SH-SY5Y (cell line): Measurements from ENCODE around the gene FKBP1B.

ENCODE experiments used
- GATA2 ChIP-seq: IDR thresholded peaks from 2 replicates; pipeline ENCODE4 v1.6.1; 2011; ENCODE audit warnings: mild to moderate bottlenecking, low read depth, low read length
- GATA3 ChIP-seq: IDR thresholded peaks from 2 replicates; pipeline ENCODE4 v1.6.1; 2011; ENCODE audit warnings: low read depth, mild to moderate bottlenecking, low read length, moderate library complexity

The FKBP1B gene

DNA sequence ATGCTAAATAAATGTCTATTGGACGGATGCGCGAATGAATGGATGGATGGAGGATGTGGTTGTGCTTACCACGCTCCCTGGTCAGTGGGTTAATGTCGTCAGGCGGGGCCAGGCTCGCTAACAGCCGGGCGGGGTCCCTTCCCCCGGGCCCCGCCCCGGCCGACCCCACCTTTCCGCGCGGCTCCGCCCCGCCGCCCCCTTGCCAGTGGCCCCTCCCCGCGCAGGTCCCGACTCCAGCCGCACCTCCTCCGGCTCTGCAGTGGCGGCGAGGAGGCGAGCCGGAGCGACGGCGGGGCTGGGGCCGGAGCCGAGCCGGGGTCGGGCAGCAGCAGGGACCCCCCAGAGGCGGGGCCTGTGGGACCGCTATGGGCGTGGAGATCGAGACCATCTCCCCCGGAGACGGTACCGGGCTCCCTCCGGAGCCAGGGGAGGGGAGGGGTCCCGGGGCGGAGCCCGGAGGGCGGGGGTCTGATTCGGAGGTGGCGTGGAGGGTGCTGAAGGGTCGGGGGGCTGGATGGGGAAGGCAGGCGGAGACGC is at the start of gene FKBP1B:
Gene FKBP1B, plus strand, starts transcription at position 257 of the 537 bp plus-strand sequence. Its CDS starts 109 bp downstream, at position 366.
- TF ChIP-seq GATA3 (no peak), GATA2 (no peak)

DNA sequence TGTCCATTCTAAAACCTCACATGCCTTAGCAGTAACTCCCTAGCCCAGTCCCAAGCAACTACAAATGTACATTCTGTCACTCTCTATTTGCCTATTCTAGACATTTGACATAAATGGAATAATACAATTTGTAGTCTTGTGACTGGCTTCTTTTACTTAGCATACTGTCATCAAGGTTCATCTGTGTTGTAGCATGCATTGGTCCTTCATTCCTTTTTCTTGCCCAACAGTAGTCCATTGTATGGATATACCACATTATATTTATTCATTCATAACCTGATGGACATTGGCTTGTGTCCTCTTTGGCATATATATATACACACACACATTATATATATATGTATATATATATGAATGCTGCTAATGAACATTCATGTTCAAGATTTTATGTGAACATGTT is 41.8 kb upstream of the FKBP1B start:
- TF ChIP-seq GATA3 (no peak), GATA2 (no peak)

DNA sequence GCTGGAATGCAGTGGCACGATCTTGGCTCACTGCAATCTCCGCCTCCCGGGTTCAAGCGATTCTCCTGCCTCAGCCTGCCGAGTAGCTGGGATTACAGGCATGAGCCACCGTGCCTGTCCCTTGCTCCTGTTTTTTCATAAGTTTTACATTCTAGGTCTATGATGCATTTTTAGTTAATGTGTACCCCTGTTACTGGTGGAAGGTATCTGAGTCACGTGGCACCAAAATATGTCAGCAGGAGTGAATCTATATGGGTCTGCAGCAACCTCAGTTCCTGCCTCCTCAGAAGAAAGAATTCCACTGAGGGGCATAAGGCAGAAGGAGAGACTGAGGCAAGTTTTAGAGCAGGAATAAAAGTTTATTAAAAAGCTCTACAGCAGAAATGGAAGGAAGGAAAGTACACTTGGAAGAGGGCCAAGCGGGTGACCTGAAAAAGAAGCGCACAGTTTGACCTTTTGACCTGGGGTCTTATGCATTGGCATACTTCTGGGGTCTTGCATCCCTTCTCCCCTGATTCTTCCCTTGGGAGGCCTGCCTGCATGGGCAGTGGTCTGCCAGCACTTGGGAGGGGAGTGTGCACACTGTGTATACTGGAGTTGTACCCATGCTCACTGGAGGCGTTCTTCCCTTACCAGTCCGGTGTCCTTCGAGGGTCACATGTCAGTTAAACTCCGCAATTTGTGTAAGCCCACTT is 40.7 kb upstream of the FKBP1B start:
- TF ChIP-seq GATA3: no peak
- no peak for TF ChIP-seq GATA2

- TF ChIP-seq GATA3: no peak
- TF ChIP-seq GATA2: no peak
Measured at GRCh38 chr2:24009367-24009679, 40.2 kb upstream of the FKBP1B start.

DNA sequence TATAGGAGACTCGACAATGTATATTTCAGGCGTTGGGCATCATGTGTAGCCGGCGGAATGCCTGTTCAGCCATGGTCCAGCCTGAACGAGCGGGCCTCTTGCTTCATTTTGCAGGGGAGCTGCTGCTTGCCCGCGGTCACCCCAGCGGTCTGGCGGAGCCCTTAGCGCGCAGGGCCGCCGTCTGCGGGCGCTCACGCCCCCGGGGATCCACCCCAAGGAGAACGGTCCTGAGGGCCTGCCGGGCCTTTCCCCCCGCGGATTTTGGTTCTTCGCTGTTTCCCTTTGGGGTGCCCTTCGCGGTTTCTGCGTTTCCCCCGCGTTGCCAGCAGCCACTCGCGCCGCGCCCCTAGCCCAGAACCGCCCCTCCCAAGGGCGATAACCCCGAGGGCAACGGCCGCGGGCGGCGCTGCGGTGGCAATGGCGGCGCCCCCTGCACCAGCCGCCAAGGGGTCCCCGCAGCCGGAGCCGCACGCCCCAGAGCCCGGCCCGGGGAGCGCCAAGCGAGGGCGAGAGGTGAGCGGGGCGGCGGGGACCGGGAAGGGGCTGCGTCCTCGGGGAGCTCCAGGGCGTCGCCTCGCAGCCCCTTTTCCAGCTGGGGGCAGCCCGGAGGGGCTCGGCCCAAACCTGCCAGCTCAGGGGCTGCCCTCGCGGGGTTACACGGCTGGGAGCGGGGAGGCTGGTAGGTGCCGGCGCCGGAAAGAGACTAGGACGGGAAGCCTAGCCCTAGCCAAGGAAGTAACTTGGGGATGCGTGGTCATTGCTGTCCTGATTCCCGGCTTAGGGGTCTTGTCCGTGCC is 39.7 kb upstream of the FKBP1B start, which contains the start of gene MFSD2B:
Gene MFSD2B, plus strand, starts transcription at position 406 of the 797 bp plus-strand sequence. Its CDS starts 12 bp downstream, at position 418.
- TF ChIP-seq GATA2 (no peak), GATA3 (no peak)

GRCh38 chr2:24010477-24011249 is 38.9 kb upstream of the FKBP1B start:
- TF ChIP-seq GATA2 (no peak), GATA3 (no peak)

DNA sequence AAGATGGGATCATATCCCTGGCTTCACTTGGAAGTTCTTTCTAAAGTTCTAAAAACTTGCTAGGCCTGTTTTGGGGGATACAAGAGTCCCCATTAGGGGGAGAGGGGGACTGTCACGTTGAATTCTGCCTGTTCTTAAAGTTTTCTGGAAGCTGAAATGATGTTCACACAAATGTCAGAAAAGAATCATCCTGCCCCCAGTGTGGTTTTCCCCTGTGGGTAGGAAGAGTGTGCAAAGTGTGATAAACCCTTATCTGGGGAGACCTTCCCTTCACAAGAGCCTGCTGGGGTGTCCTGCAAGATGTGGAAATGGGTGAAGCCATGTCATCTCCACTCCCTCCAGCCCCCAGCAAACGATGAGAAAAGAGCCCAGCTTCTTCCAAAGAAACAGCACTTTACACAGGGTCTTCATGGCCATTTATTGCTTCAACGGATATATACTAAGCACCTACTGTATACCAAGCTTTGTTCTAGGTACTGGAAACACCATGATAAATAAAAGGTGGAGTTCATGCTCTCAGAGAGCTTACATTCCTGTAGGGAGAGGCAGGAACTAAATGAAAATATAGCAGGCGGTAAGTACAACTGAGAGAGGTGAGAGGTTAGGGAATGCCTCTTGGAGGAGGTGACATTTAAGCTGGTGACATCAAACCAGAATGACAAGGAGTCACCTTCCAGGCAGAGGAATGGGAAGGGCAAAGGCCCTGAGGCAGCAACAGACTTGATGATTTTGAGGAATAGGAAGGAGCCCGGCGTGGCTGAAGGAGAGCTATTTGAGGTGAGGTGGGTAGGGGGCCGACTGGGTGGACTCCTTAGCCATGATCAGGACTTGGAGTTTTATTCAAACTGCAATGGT is 38.1 kb upstream of the FKBP1B start:
- no peak for TF ChIP-seq GATA2
- TF ChIP-seq GATA3: no peak

DNA sequence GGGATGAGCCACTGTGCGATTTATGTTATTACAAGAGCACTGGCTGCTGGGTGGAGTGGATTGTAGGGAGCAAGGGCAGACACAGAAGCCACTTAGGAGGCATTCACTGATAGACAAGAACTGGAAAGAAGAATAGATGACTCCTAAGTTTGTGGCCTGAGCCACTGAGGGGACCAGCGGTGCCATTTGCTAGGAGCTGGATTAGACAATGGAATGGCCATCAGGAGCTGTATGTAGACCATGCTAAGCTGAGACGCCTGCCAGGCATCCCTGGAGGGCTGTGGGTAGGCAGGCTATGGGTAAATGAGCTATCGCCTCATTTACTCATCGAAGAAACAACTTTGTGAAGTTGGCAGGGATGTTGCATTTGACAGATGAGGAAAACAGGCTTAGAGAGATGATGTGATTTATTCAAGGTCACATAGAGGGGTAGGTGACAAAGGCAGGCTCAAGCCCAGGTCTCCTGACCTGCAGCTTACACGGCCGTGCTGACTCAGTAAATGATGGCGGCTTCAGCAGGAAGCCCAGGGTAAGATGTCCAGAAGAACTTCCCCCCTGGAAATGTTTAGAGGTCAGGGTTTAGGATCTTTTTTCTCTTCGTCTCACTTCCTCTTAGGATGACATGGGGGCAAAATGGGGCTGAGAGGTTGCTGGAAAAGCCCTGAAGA is 36.9 kb upstream of the FKBP1B start:
- TF ChIP-seq GATA2: no peak
- TF ChIP-seq GATA3: no peak

GRCh38 chr2:24015562-24016375 is 33.8 kb upstream of the FKBP1B start:
- no peak for TF ChIP-seq GATA3

GRCh38 chr2:24016376-24016761 is 33.2 kb upstream of the FKBP1B start:
- TF ChIP-seq GATA3 (no peak), GATA2 (no peak)

GRCh38 chr2:24016853-24017703 is 32.5 kb upstream of the FKBP1B start:
- TF ChIP-seq GATA2 (no peak), GATA3 (no peak)

DNA sequence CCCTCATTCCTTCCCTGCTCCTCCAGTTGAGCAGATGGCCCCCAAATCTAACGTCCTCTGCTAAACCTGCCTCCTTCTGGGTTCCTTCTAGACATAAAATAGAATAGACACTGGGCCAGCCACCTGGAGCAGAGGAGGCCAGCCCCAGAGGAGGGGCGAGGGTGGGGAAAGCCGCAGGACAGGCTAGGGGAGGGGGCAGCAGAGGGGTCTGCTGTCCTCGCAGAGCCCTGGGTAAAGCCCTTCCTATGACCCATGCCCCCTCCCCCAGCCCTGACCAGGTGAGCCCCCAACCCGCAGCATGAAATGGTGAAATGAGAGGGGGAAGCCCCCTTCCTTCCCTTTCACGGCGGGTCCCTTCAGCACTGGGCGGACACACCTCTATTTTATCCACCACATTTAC is 31.8 kb upstream of the FKBP1B start:
- TF ChIP-seq GATA3 (no peak), GATA2 (no peak)
